ENCODE results near the gene SLC4A1. TPM values are rescaled to one million over a fixed set of nuclear protein-coding genes. Genes with fewer than 3 reads are reported as not detected.

Gene SLC4A1
- total and polyA plus RNA-seq, 2 of the 13 experiments (the other 11 are each of a cell fraction or from before 2014, with no cell fraction given) = not detected

DNA sequence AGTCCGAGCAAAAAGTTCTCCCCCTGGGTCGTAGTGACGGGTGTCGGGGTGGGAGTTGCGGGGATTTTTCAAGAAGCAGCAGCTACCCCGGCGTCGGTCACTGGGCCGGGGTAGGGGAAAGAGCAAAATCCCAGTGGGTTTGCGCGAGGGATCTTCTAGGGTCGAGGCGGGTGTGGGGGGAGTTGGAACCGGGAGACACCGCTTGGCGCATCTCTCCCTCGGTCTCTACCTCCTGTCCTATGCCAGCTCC is 46.1 kb downstream of the SLC4A1 start (continued):
- TF ChIP-seq, protein P1, sequence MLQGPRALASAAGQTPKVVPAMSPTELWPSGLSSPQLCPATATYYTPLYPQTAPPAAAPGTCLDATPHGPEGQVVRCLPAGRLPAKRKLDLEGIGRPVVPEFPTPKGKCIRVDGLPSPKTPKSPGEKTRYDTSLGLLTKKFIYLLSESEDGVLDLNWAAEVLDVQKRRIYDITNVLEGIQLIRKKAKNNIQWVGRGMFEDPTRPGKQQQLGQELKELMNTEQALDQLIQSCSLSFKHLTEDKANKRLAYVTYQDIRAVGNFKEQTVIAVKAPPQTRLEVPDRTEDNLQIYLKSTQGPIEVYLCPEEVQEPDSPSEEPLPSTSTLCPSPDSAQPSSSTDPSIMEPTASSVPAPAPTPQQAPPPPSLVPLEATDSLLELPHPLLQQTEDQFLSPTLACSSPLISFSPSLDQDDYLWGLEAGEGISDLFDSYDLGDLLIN (CRISPR knock-in tag; IDR thresholded peaks at IDR 0.05; ENCODE audit: borderline replicate concordance) = 0 out of 2 replicates have a peak, but pooled peaks have one; percentile 45
- TF ChIP-seq ZNF780A (CRISPR knock-in tag; IDR thresholded peaks at IDR 0.05) (no peak), ETV6 (CRISPR knock-in tag; conservative IDR thresholded peaks at IDR 0.05) (no peak), TMF1 (CRISPR knock-in tag; IDR thresholded peaks at IDR 0.05; ENCODE audit: low read depth) (no peak), GABPA (IDR thresholded peaks at IDR 0.05; ENCODE audit: low read depth, low read length) (no peak), GABPA (CRISPR knock-in tag; IDR thresholded peaks at IDR 0.05; ENCODE audit: low read depth) (no peak), POLR2A (IDR thresholded peaks at IDR 0.05; ENCODE audit: insufficient read depth in 1 of 2, low read depth in 2 of 2, low read length in 2 of 2) (peak in 1 of 2 experiments; percentile 31; a peak in 1 of 4 replicates), ISX (CRISPR knock-in tag; conservative IDR thresholded peaks at IDR 0.05) (peak; percentile 66; the same call in 1 of the 2 replicates), POLR2G (IDR thresholded peaks at IDR 0.05; ENCODE audit: low read depth, low read length) (no peak), ZNF337 (CRISPR knock-in tag; IDR thresholded peaks at IDR 0.05; ENCODE audit: borderline replicate concordance, low read depth) (no peak), RBM39 (IDR thresholded peaks at IDR 0.05; ENCODE audit: low read depth, low read length, poor library complexity, severe bottlenecking) (peak; percentile 35), CENPT (CRISPR knock-in tag; IDR thresholded peaks at IDR 0.05; ENCODE audit: low read depth) (no peak), REXO4 (CRISPR knock-in tag; IDR thresholded peaks at IDR 0.05; ENCODE audit: borderline replicate concordance) (no peak), ZNF296 (CRISPR knock-in tag; conservative IDR thresholded peaks at IDR 0.05) (0 out of 2 replicates have a peak, but pooled peaks have one; percentile 50)
- TF ChIP-seq, protein P2, sequence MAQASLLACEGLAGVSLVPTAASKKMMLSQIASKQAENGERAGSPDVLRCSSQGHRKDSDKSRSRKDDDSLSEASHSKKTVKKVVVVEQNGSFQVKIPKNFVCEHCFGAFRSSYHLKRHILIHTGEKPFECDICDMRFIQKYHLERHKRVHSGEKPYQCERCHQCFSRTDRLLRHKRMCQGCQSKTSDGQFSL (CRISPR knock-in tag; IDR thresholded peaks at IDR 0.05) = peak; percentile 77; the same call in 1 of the 2 replicates
- TF ChIP-seq, protein P3, sequence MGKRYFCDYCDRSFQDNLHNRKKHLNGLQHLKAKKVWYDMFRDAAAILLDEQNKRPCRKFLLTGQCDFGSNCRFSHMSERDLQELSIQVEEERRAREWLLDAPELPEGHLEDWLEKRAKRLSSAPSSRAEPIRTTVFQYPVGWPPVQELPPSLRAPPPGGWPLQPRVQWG (CRISPR knock-in tag; IDR thresholded peaks at IDR 0.05; ENCODE audit: borderline replicate concordance, low read depth) = no peak
- TF ChIP-seq, protein P4, sequence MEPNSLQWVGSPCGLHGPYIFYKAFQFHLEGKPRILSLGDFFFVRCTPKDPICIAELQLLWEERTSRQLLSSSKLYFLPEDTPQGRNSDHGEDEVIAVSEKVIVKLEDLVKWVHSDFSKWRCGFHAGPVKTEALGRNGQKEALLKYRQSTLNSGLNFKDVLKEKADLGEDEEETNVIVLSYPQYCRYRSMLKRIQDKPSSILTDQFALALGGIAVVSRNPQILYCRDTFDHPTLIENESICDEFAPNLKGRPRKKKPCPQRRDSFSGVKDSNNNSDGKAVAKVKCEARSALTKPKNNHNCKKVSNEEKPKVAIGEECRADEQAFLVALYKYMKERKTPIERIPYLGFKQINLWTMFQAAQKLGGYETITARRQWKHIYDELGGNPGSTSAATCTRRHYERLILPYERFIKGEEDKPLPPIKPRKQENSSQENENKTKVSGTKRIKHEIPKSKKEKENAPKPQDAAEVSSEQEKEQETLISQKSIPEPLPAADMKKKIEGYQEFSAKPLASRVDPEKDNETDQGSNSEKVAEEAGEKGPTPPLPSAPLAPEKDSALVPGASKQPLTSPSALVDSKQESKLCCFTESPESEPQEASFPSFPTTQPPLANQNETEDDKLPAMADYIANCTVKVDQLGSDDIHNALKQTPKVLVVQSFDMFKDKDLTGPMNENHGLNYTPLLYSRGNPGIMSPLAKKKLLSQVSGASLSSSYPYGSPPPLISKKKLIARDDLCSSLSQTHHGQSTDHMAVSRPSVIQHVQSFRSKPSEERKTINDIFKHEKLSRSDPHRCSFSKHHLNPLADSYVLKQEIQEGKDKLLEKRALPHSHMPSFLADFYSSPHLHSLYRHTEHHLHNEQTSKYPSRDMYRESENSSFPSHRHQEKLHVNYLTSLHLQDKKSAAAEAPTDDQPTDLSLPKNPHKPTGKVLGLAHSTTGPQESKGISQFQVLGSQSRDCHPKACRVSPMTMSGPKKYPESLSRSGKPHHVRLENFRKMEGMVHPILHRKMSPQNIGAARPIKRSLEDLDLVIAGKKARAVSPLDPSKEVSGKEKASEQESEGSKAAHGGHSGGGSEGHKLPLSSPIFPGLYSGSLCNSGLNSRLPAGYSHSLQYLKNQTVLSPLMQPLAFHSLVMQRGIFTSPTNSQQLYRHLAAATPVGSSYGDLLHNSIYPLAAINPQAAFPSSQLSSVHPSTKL (CRISPR knock-in tag; IDR thresholded peaks at IDR 0.05) = no peak
- TF ChIP-seq, protein P5, sequence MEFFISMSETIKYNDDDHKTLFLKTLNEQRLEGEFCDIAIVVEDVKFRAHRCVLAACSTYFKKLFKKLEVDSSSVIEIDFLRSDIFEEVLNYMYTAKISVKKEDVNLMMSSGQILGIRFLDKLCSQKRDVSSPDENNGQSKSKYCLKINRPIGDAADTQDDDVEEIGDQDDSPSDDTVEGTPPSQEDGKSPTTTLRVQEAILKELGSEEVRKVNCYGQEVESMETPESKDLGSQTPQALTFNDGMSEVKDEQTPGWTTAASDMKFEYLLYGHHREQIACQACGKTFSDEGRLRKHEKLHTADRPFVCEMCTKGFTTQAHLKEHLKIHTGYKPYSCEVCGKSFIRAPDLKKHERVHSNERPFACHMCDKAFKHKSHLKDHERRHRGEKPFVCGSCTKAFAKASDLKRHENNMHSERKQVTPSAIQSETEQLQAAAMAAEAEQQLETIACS (CRISPR knock-in tag; IDR thresholded peaks at IDR 0.05) = no peak
- TF ChIP-seq, protein P6, sequence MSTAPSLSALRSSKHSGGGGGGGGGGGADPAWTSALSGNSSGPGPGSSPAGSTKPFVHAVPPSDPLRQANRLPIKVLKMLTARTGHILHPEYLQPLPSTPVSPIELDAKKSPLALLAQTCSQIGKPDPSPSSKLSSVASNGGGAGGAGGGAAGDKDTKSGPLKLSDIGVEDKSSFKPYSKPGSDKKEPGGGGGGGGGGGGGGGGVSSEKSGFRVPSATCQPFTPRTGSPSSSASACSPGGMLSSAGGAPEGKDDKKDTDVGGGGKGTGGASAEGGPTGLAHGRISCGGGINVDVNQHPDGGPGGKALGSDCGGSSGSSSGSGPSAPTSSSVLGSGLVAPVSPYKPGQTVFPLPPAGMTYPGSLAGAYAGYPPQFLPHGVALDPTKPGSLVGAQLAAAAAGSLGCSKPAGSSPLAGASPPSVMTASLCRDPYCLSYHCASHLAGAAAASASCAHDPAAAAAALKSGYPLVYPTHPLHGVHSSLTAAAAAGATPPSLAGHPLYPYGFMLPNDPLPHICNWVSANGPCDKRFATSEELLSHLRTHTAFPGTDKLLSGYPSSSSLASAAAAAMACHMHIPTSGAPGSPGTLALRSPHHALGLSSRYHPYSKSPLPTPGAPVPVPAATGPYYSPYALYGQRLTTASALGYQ (CRISPR knock-in tag; IDR thresholded peaks at IDR 0.05) = 0 out of 2 replicates have a peak, but pooled peaks have one; percentile 23
